Measurements from ENCODE around the gene CCDC60. TPM values are rescaled to one million over a fixed set of nuclear protein-coding genes. Genes with fewer than 3 reads are reported as not detected.
A peak's percentile ranks its signal among the peaks of the same experiment; 100 is the strongest.

CCDC60 gene, protein sequence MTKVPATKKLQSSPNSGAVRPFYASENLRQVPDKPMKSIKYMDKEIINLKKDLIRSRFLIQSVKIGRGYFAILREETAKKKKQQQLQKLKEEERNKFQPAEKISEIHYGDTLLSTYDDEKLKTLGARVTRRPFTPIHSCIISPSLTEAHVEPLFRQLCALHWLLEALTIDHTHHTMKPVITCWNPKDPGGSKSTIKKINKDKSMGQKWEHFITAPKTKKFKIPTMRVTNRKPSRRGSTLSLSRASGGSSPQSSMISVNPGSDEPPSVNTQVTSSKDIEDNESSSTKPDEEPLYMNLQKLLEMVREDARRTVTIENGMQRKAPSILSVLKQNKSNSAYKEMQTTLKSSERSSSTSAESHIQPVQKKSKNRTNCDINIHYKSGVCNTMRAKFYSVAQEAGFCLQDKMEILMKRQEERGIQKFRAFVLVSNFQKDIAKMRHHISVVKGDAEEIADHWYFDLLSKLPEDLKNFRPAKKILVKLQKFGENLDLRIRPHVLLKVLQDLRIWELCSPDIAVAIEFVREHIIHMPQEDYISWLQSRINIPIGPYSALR
- 12.5 and 15.7 TPM in 2 replicates for total RNA-seq
- polyA plus RNA-seq: 19.1 and 28.6 TPM in 2 replicates

DNA sequence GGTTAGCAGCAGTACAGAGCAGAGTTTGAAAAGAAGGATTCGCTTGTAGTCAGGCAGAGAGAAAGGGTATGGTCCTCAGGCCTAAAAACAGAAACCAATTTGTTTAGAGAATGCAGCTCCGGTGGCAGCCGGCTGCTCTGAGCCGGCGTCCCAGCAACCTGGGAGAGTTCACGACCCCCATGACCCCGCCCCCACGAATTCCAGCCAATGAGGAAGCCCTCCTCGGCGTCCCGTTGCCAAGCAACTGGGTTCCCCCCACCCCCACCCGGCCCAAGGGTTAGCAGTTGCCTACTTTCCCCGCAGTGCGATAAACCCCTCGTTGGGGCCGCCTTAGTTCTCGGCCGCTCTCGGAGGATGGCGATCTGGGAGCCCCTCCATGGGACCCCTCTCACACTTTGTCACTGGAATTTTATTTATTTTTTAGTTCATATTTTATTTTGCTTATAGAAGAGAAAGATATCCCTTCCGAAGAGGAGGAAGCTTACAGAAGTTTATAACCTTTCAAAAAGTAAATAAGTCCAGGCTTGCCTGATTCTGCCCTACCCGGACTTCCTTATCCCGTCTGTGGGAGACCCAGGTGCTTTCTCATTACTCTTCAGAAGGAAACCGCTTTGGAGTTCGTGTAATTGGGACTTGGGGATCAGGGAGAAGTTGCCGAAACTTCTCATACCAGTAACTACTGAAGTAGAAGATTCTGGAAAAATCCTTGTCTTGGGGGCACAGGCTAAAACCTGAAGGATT, at the start of gene CCDC60:
Gene CCDC60, plus strand, starts transcription at position 300 of the 741 bp plus-strand sequence. CDS start 448 bp downstream, outside the sequence.
- no peaks in the 10 kb centered on the region for H3K9me3 ChIP-seq (ENCODE audit: low read depth)
- peak in 1 of 2 donors; percentile 92 for DNase-seq (ENCODE audit: low read depth in 1 of 2, low spot score in 1 of 2)
- no peaks in the 10 kb centered on the region for H3K27me3 ChIP-seq
- TF ChIP-seq, protein P1, sequence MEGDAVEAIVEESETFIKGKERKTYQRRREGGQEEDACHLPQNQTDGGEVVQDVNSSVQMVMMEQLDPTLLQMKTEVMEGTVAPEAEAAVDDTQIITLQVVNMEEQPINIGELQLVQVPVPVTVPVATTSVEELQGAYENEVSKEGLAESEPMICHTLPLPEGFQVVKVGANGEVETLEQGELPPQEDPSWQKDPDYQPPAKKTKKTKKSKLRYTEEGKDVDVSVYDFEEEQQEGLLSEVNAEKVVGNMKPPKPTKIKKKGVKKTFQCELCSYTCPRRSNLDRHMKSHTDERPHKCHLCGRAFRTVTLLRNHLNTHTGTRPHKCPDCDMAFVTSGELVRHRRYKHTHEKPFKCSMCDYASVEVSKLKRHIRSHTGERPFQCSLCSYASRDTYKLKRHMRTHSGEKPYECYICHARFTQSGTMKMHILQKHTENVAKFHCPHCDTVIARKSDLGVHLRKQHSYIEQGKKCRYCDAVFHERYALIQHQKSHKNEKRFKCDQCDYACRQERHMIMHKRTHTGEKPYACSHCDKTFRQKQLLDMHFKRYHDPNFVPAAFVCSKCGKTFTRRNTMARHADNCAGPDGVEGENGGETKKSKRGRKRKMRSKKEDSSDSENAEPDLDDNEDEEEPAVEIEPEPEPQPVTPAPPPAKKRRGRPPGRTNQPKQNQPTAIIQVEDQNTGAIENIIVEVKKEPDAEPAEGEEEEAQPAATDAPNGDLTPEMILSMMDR (IDR thresholded peaks at IDR 0.05; ENCODE audit: low read depth, low read length): no peak
- peak within 1 kb of the TSS; percentile 30 for H3K4me3 ChIP-seq
- H3K27ac ChIP-seq: no peak within 1 kb of the TSS
- H3K36me3 ChIP-seq: no peaks in the 10 kb centered on the region
- peaks cover 10% of the 10 kb centered on the region for H3K4me1 ChIP-seq (ENCODE audit: low read depth)

DNA sequence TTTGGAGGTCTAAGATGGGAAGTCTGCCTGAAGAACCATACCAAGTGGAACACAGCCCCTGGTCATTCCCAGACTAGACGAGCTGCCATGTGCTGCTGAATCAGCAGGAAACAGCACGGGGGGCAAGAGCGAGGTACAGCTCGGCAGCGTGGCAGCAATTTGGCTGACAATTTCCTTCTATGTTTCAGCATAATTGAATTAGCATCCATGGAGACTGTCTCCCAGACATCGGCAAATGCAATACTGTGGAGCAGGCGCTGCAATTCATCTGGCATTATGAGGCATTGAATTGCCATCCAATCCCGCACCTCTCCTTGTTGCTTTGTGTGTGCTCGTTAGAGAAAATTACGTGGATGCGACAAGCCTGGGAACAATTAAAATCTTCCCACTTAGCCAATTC, 46.0 kb upstream of the CCDC60 start:
- TF ChIP-seq, protein P1 (IDR thresholded peaks at IDR 0.05; ENCODE audit: low read depth, low read length): no peak
- Histone ChIP-seq H3K4me3 (no peak overlapping the region), H3K27me3 (no peaks in the 10 kb centered on the region), H3K27ac (no peak overlapping the region), H3K4me1 (ENCODE audit: low read depth) (peaks cover 17% of the 10 kb centered on the region), H3K36me3 (no peaks in the 10 kb centered on the region), H3K9me3 (ENCODE audit: low read depth) (no peaks in the 10 kb centered on the region)
- no peak for DNase-seq (ENCODE audit: low read depth in 1 of 2, low spot score in 1 of 2)

DNA sequence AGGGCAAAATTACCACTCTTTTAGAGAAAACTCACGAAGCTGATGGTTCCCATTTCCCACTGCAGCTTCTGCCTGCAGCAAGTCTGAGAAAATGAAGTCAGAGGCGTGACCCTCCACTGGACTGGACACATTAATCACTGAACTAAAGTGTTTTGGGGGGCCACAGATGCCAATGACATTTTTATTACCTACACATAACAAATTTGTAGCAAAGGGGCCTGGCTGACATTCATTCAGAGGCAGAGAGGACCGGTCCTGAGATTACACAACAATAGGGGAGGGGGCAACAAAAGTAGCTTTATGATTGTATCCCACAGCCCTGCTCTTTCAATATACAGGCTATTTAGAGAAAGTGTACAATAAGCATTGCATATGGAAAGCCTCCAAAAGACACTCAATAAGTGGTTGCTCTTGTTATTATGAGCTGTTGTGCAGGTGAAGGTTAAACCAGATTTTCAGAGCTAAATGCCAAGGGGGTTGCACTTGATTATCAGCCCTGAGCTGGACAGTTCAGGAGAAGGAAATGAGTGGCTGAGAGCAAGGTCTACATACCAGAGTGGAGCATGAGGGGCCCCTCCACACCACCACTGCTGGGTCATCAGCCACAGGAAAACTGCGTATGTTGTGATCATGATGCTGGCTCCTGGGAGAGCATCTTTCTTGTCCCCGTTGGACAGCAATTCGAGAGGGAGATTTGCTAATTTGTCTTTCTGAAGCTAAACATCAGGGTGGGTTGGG, 41.5 kb upstream of the CCDC60 start:
- H3K4me1 ChIP-seq (ENCODE audit: low read depth): peaks cover 43% of the 10 kb centered on the region
- TF ChIP-seq, protein P1 (IDR thresholded peaks at IDR 0.05; ENCODE audit: low read depth, low read length): no peak
- no peaks in the 10 kb centered on the region for H3K36me3 ChIP-seq
- H3K4me3 ChIP-seq: no peak overlapping the region
- peak in 1 of 2 donors; percentile 64 for DNase-seq (ENCODE audit: low read depth in 1 of 2, low spot score in 1 of 2)
- peak overlapping the region; percentile 15 for H3K27ac ChIP-seq
- H3K27me3 ChIP-seq: no peaks in the 10 kb centered on the region
- H3K9me3 ChIP-seq (ENCODE audit: low read depth): no peaks in the 10 kb centered on the region

DNA sequence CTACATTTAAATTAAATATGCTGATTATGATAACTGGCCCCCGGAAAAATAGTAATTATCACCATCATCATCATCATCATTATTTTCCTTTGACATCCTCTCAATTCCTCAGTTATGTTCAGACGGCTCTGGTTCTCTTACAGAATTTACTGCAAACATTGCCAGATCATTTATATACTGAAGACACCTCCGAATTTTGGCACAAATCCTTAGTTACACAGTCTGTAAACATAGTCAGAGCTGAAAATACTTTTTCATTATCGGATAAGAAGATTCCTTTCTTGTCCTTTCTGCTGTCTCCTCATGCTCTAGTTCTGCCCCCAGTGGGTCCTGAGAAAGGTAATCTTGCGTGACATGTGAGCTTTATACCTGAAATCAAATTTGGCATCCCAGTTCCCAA, 40.3 kb upstream of the CCDC60 start:
- no peak overlapping the region for H3K4me3 ChIP-seq
- H3K9me3 ChIP-seq (ENCODE audit: low read depth): no peaks in the 10 kb centered on the region
- H3K27ac ChIP-seq: no peak overlapping the region
- no peaks in the 10 kb centered on the region for H3K27me3 ChIP-seq
- peaks cover 48% of the 10 kb centered on the region for H3K4me1 ChIP-seq (ENCODE audit: low read depth)
- TF ChIP-seq, protein P1 (IDR thresholded peaks at IDR 0.05; ENCODE audit: low read depth, low read length): no peak
- DNase-seq (ENCODE audit: low read depth in 1 of 2, low spot score in 1 of 2): no peak
- no peaks in the 10 kb centered on the region for H3K36me3 ChIP-seq

DNA sequence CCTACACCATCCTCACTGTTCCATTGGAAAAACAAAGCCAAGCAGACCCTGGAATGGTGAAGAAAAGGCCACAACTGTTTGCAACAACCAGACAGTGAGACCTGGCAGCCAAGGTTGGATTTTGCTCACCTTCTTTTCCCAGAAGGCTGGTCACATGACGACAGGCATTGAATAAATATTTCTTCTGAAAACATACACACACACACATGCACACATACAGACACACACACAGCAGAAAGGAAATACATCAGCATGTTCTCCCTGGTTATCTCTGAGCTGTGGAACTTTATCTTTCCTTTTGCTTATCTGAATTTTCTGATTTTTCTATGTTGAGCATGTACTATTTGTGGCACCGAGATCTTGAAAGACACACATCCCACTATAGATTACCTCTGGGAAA, 38.0 kb upstream of the CCDC60 start:
- H3K27me3 ChIP-seq: no peaks in the 10 kb centered on the region

More for the DNA sequence above, 38.0 kb upstream of the CCDC60 start:
- no peaks in the 10 kb centered on the region for H3K36me3 ChIP-seq
- H3K9me3 ChIP-seq (ENCODE audit: low read depth): no peaks in the 10 kb centered on the region
- peaks cover 46% of the 10 kb centered on the region for H3K4me1 ChIP-seq (ENCODE audit: low read depth)
- DNase-seq (ENCODE audit: low read depth in 1 of 2, low spot score in 1 of 2): peak in 1 of 2 donors; percentile 20
- H3K4me3 ChIP-seq: no peak overlapping the region
- H3K27ac ChIP-seq: peak overlapping the region; percentile 60
- TF ChIP-seq, protein P1 (IDR thresholded peaks at IDR 0.05; ENCODE audit: low read depth, low read length): no peak
